SK-N-SH (cell line): ENCODE results near the gene ST6GALNAC1. TPM values are rescaled to one million over a fixed set of nuclear protein-coding genes. Genes with fewer than 3 reads are reported as not detected.

Experiments
- CTCF ChIA-PET: fragments of 300-600, 350-600 bp; formaldehyde crosslinking; extraction: SDS; loops from one replicate; lab custom pipeline; 2021; lab: Yijun Ruan, JAX
- POLR2A ChIA-PET: fragments of 350-600 bp; sonication (Branson Sonifier 250); formaldehyde crosslinking; extraction: SDS; loops from one replicate; lab custom pipeline; 2020; ENCODE audit warnings: antibody characterized with exemption, inconsistent platforms; lab: Yijun Ruan, JAX
- DNase-seq: peaks from one replicate; pipeline ENCODE4 v3.0.0; 2012
- H2AFZ ChIP-seq: fragments of 200-600 bp; sonication (generic); 2 replicates; pipeline ENCODE4 v1.8.1; 2016; ENCODE audit warnings: antibody characterized with exemption, mild to moderate bottlenecking, low read depth
- H3F3A ChIP-seq: fragments of 200-600 bp; sonication (generic); replicated peaks from 2 replicates; pipeline ENCODE3; 2016; ENCODE audit warnings: antibody characterized with exemption, mild to moderate bottlenecking; ENCODE audit not compliant: insufficient read depth
- H3K27ac ChIP-seq, 2 experiments: fragments of 200-500 bp in 1 of 2; fragments of 200-600 bp in 1 of 2; sonication (Bioruptor generic) in 1 of 2; sonication (generic), shearing (Covaris generic) in 1 of 2; 2 replicates each; pipeline versions ENCODE4 v1.5.1 to v1.6.1; 2014 to 2016; ENCODE audit warnings: low read depth in 2 of 2, inconsistent platforms in 1 of 2, low read length in 1 of 2, mild to moderate bottlenecking in 1 of 2, mixed read lengths in 1 of 2
- H3K27me3 ChIP-seq: fragments of 200-600 bp; sonication (generic), shearing (Covaris generic); 2 replicates; pipeline ENCODE4 v1.6.1; 2016; ENCODE audit warnings: mixed run types; ENCODE audit not compliant: insufficient read depth
- H3K36me3 ChIP-seq, 2 experiments: fragments of 200-500 bp in 1 of 2; fragments of 200-600 bp in 1 of 2; sonication (Bioruptor generic) in 1 of 2; sonication (generic) in 1 of 2; replicated peaks in 1 of 2; 2 replicates each; pipeline versions ENCODE3 to v1.5.1; 2014 to 2016; ENCODE audit warnings: low read length in 1 of 2, mild to moderate bottlenecking in 1 of 2; ENCODE audit not compliant: insufficient read depth in 2 of 2, control insufficient read depth in 1 of 2
- H3K4me1 ChIP-seq, 2 experiments: fragments of 200-500 bp in 1 of 2; fragments of 200-600 bp in 1 of 2; sonication (Bioruptor generic) in 1 of 2; sonication (generic), shearing (Covaris generic) in 1 of 2; 2 replicates each; pipeline versions ENCODE4 v1.5.1 to v1.6.1; 2014 to 2016; ENCODE audit warnings: low read depth in 1 of 2, low read length in 1 of 2, mixed run types in 1 of 2; ENCODE audit not compliant: insufficient read depth in 2 of 2, control insufficient read depth in 1 of 2
- H3K4me2 ChIP-seq: fragments of 200-600 bp; sonication (generic), shearing (Covaris generic); 2 replicates; pipeline ENCODE4 v1.6.1; 2017; ENCODE audit warnings: mixed run types
- H3K4me3 ChIP-seq, 2 experiments: fragments of 200-500 bp in 1 of 2; fragments of 200-600 bp in 1 of 2; sonication (Bioruptor generic) in 1 of 2; sonication (generic), shearing (Covaris generic) in 1 of 2; 2 replicates each; pipeline versions ENCODE4 v1.5.1 to v1.8.1; 2014 to 2016; ENCODE audit warnings: low read depth in 2 of 2, inconsistent platforms in 1 of 2, low read length in 1 of 2, mild to moderate bottlenecking in 1 of 2, mixed read lengths in 1 of 2, moderate library complexity in 1 of 2
- H3K79me2 ChIP-seq: fragments of 200-600 bp; sonication (generic); 2 replicates; pipeline ENCODE4 v1.8.1; 2017; ENCODE audit warnings: mild to moderate bottlenecking; ENCODE audit not compliant: insufficient read depth
- H3K9ac ChIP-seq: fragments of 200-600 bp; sonication (generic); 2 replicates; pipeline ENCODE4 v1.6.1; 2017; ENCODE audit warnings: mixed run types
- H3K9me2 ChIP-seq: fragments of 200-600 bp; sonication (generic); 2 replicates; pipeline ENCODE4 v1.6.1; 2017; ENCODE audit warnings: mixed run types
- H3K9me3 ChIP-seq: fragments of 200-600 bp; sonication (generic); 2 replicates; pipeline ENCODE4 v1.6.1; 2017; ENCODE audit warnings: mixed run types, mild to moderate bottlenecking, moderate library complexity
- H4K20me1 ChIP-seq: fragments of 200-600 bp; sonication (generic); 2 replicates; pipeline ENCODE4 v1.6.1; 2017; ENCODE audit warnings: mild to moderate bottlenecking, mixed run types; ENCODE audit not compliant: insufficient read depth
- CHD2 ChIP-seq: fragments of 150-350 bp; IDR thresholded peaks from 2 replicates; pipeline ENCODE4 v1.6.1; 2018; ENCODE audit warnings: low read length; ENCODE audit not compliant: partially characterized antibody
- ELF1 ChIP-seq: IDR thresholded peaks from 2 replicates; pipeline ENCODE4 v1.4.0; 2012
- EP300 ChIP-seq, 2 experiments: IDR thresholded peaks; 2 replicates each; pipeline versions ENCODE4 v1.4.0 to v1.6.1; 2012; ENCODE audit warnings: borderline replicate concordance in 1 of 2, low read depth in 1 of 2, low read length in 1 of 2
- EZH2phosphoT487 ChIP-seq: fragments of 200-600 bp; sonication (generic); IDR thresholded peaks from 2 replicates; pipeline ENCODE4 v1.6.1; 2017; ENCODE audit warnings: low read depth, mixed run types, mild to moderate bottlenecking, antibody characterized with exemption, moderate library complexity, borderline replicate concordance
- FOSL2 ChIP-seq: IDR thresholded peaks from 2 replicates; pipeline ENCODE4 v1.4.0; 2012; ENCODE audit warnings: low read depth, mild to moderate bottlenecking, moderate library complexity, borderline replicate concordance
- FOXJ3 ChIP-seq: sonication (generic); formaldehyde crosslinking; IDR thresholded peaks from 2 replicates; pipeline ENCODE4 v1.5.1; 2020; ENCODE audit warnings: mild to moderate bottlenecking, missing genetic modification reagents
- FOXM1 ChIP-seq: IDR thresholded peaks from 2 replicates; pipeline ENCODE4 v1.4.0; 2012; ENCODE audit warnings: low read depth, mild to moderate bottlenecking
- GATA2 ChIP-seq: sonication (generic); formaldehyde crosslinking; IDR thresholded peaks from 2 replicates; pipeline ENCODE4 v1.5.0; 2020; ENCODE audit warnings: mild to moderate bottlenecking, missing genetic modification reagents
- JUND ChIP-seq: IDR thresholded peaks from 2 replicates; pipeline ENCODE4 v1.4.0; 2012
- MEF2A ChIP-seq: IDR thresholded peaks from 2 replicates; pipeline ENCODE4 v1.4.0; 2012; ENCODE audit warnings: low read depth, borderline replicate concordance
- MXI1 ChIP-seq: IDR thresholded peaks from 2 replicates; pipeline ENCODE4 v1.6.1; 2012; ENCODE audit warnings: mild to moderate bottlenecking, low read depth, low read length, improper control_type of control experiment
- NFIC ChIP-seq: IDR thresholded peaks from 2 replicates; pipeline ENCODE4 v1.4.0; 2012; ENCODE audit warnings: borderline replicate concordance
- POLR2AphosphoS5 ChIP-seq: IDR thresholded peaks from 2 replicates; pipeline ENCODE4 v1.6.1; 2012; ENCODE audit warnings: low read depth, low read length
- RAD21 ChIP-seq: IDR thresholded peaks from 2 replicates; pipeline ENCODE4 v1.6.1; 2012; ENCODE audit warnings: mild to moderate bottlenecking, low read length
- RCOR1 ChIP-seq: fragments of 150-350 bp; IDR thresholded peaks from 2 replicates; pipeline ENCODE4 v1.6.1; 2017; ENCODE audit warnings: antibody characterized with exemption, low read length
- RXRA ChIP-seq: IDR thresholded peaks from 2 replicates; pipeline ENCODE4 v1.4.0; 2012; ENCODE audit warnings: low read depth, mild to moderate bottlenecking, borderline replicate concordance
- SIN3A ChIP-seq: IDR thresholded peaks from 2 replicates; pipeline ENCODE4 v1.6.1; 2012; ENCODE audit warnings: low read depth, mild to moderate bottlenecking, low read length, moderate library complexity, borderline replicate concordance
- SMC3 ChIP-seq: IDR thresholded peaks from 2 replicates; pipeline ENCODE4 v1.6.1; 2012; ENCODE audit warnings: low read depth, low read length, improper control_type of control experiment
- TAF1 ChIP-seq: IDR thresholded peaks from 2 replicates; pipeline ENCODE4 v1.6.1; 2012; ENCODE audit warnings: low read depth, mild to moderate bottlenecking, low read length, moderate library complexity, borderline replicate concordance
- TEAD4 ChIP-seq: IDR thresholded peaks from 2 replicates; pipeline ENCODE4 v1.4.0; 2012; ENCODE audit warnings: mild to moderate bottlenecking, borderline replicate concordance; ENCODE audit not compliant: insufficient read depth
- WGBS: methylation state at CpG from one replicate; pipeline ENCODE4 v1.1.6; 2017; ENCODE audit warnings: low lambda C conversion rate; 5-methylcytosine and 5-hydroxymethylcytosine counted together
- polyA plus RNA-seq, 3 experiments: library from polyadenylated mRNA; depleted of rRNA; stranded (reverse); fragments of >200 nt; gene quantifications; 2 replicates each; pipeline ENCODE4 v1.2.3, GENCODE V29; 2012
- TF ChIP-seq, protein P1 (sequence below): IDR thresholded peaks from 2 replicates; pipeline ENCODE4 v1.4.0; 2012; ENCODE audit warnings: low read depth
- TF ChIP-seq, protein P2 (sequence below): IDR thresholded peaks from 2 replicates; pipeline ENCODE4 v1.4.0; 2012; ENCODE audit warnings: low read depth, borderline replicate concordance
- TF ChIP-seq, protein P3 (sequence below): fragments of 150-350 bp; IDR thresholded peaks from 2 replicates; pipeline ENCODE4 v1.6.1; 2017; ENCODE audit warnings: antibody characterized with exemption, low read length, low read depth, borderline replicate concordance

Gene ST6GALNAC1
- polyA plus RNA-seq, 1 of the 3 experiments (the other 2 are of a cell fraction), result not detected

DNA sequence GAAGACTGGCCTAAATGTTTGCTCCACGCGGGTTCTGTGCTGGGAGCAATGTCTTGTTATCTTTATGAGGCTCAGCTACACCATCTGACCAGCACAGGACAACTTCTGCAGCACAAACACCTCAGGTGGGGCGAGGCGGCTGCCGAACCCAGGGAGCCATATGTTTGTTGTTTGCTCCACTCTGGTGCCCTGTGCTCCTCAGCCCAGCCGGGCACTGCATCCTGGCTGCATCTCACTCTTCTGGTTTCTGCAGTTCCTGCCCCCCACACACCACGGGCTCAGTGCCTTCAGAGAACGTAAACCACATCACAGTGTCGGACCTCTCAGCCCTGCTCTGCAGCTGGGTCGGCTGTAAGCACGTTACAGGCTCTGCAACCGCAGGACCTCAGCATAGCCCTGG lies 34.8 kb upstream of the ST6GALNAC1 start:
- peaks cover 0 to 35% of the 10 kb centered on the region in 2 experiments; a peak in 2 of 4 replicates for H3K4me1 ChIP-seq
- H3K27me3 ChIP-seq, result no peaks in the 10 kb centered on the region
- H3K4me3 ChIP-seq, result no peak overlapping the region
- no peak overlapping the region for H3K27ac ChIP-seq
- POLR2A ChIA-PET, result no interaction called here
- H3K9ac ChIP-seq, result no peak overlapping the region
- peaks cover 16% of the 10 kb centered on the region for H3F3A ChIP-seq
- H3K9me3 ChIP-seq, result no peaks in the 10 kb centered on the region
- peaks cover 7% of the 10 kb centered on the region; the same call in 1 of the 2 replicates for H4K20me1 ChIP-seq
- CTCF ChIA-PET, result interaction anchor here (0.9 to 3.0 kb wide), 5 partner anchors 25 to 212 kb away, joined by 3 to 18 read pairs (median 3); no protein-coding TSS in a partner anchor
- no peak for DNase-seq
- H2AFZ ChIP-seq, result no peak overlapping the region
- H3K9me2 ChIP-seq, result no peaks in the 10 kb centered on the region
- H3K4me2 ChIP-seq, result no peak overlapping the region
- no peaks in the 10 kb centered on the region for H3K79me2 ChIP-seq
- TF ChIP-seq JUND, result no peak
- no peak for TF ChIP-seq FOXM1
- TF ChIP-seq POLR2AphosphoS5, result no peak
- TF ChIP-seq TAF1, result no peak
- no peak for TF ChIP-seq SIN3A
- TF ChIP-seq TEAD4, result no peak
- no peak for TF ChIP-seq MXI1
- no peak for TF ChIP-seq SMC3
- TF ChIP-seq ELF1, result no peak
- no peak for TF ChIP-seq RAD21
- TF ChIP-seq EP300 (IDR thresholded peaks at IDR 0.05; ENCODE audit: borderline replicate concordance in 1 of 2, low read depth in 1 of 2, low read length in 1 of 2), result no peak
- no peak for TF ChIP-seq RXRA
- TF ChIP-seq EZH2phosphoT487, result no peak
- no peak for TF ChIP-seq GATA2 (CRISPR knock-in tag)
- no peak for TF ChIP-seq MEF2A
- TF ChIP-seq, protein P1, sequence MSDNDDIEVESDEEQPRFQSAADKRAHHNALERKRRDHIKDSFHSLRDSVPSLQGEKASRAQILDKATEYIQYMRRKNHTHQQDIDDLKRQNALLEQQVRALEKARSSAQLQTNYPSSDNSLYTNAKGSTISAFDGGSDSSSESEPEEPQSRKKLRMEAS, result no peak
- TF ChIP-seq, protein P2, sequence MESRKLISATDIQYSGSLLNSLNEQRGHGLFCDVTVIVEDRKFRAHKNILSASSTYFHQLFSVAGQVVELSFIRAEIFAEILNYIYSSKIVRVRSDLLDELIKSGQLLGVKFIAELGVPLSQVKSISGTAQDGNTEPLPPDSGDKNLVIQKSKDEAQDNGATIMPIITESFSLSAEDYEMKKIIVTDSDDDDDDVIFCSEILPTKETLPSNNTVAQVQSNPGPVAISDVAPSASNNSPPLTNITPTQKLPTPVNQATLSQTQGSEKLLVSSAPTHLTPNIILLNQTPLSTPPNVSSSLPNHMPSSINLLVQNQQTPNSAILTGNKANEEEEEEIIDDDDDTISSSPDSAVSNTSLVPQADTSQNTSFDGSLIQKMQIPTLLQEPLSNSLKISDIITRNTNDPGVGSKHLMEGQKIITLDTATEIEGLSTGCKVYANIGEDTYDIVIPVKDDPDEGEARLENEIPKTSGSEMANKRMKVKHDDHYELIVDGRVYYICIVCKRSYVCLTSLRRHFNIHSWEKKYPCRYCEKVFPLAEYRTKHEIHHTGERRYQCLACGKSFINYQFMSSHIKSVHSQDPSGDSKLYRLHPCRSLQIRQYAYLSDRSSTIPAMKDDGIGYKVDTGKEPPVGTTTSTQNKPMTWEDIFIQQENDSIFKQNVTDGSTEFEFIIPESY, result no peak
- TF ChIP-seq FOXJ3 (CRISPR knock-in tag), result no peak
- TF ChIP-seq FOSL2, result no peak
- TF ChIP-seq, all 33 proteins: peak for 0
- H3K36me3 ChIP-seq, result peaks cover 26 to 32% of the 10 kb centered on the region in 2 experiments
- WGBS, result 84% methylated on average over 11 of the region's 12 CpGs

DNA sequence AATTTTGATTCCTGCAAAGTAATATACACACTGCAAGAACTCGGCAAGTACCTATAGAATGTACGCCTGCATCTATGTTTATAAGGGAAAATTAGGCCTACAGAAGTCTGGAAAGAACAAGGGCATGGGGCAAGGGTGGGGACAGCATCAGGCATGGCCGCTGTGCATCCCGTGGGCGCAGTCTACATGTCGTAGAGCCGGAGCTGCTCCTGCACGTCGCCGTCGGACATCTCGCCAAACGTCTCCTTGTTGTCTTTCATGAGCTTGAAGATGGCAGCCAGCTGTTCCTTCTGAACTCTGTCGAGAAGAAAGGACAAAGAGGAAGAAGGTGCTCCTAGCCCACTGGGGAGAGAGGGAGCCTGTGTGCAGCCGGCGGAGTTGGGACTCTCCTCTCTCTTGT lies 33.8 kb upstream of the ST6GALNAC1 start:
- TF ChIP-seq SIN3A, result no peak
- no peak for TF ChIP-seq SMC3
- TF ChIP-seq RCOR1, result no peak
- TF ChIP-seq NFIC, result no peak
- TF ChIP-seq, protein P3, sequence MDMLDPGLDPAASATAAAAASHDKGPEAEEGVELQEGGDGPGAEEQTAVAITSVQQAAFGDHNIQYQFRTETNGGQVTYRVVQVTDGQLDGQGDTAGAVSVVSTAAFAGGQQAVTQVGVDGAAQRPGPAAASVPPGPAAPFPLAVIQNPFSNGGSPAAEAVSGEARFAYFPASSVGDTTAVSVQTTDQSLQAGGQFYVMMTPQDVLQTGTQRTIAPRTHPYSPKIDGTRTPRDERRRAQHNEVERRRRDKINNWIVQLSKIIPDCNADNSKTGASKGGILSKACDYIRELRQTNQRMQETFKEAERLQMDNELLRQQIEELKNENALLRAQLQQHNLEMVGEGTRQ, result no peak
- TF ChIP-seq CHD2, result no peak
- no peak for TF ChIP-seq JUND
- no peak for TF ChIP-seq FOXJ3 (CRISPR knock-in tag)

More for the DNA sequence above, 33.8 kb upstream of the ST6GALNAC1 start:
- Histone ChIP-seq H3K4me3 (no peak overlapping the region), H3F3A (peaks cover 12% of the 10 kb centered on the region), H4K20me1 (peaks cover 7% of the 10 kb centered on the region; the same call in 1 of the 2 replicates), H2AFZ (no peak overlapping the region), H3K4me1 (peaks cover 0 to 39% of the 10 kb centered on the region in 2 experiments; a peak in 2 of 4 replicates), H3K4me2 (no peak overlapping the region), H3K9ac (no peak overlapping the region), H3K27ac (no peak overlapping the region), H3K36me3 (peaks cover 19 to 26% of the 10 kb centered on the region in 2 experiments), H3K27me3 (no peaks in the 10 kb centered on the region), H3K9me3 (no peaks in the 10 kb centered on the region), H3K79me2 (no peaks in the 10 kb centered on the region), H3K9me2 (no peaks in the 10 kb centered on the region)
- no peak for DNase-seq
- POLR2A ChIA-PET, result no interaction called here
- 97% methylated on average over 16 of the region's 16 CpGs for WGBS
- CTCF ChIA-PET, result interaction anchor here (1.3 to 3.0 kb wide), 4 partner anchors 37 to 148 kb away, joined by 3 to 18 read pairs (median 6); no protein-coding TSS in a partner anchor
